GM19193 (cell line): ENCODE measurements around the gene SYNE3.
A peak's percentile ranks its signal among the peaks of the same experiment; 100 is the strongest.

Experiments
- POLR2A ChIP-seq: IDR thresholded peaks from 4 replicates; pipeline ENCODE4 v1.6.1; 2011; ENCODE audit not compliant: insufficient read depth, insufficient read length; ENCODE audit errors: extremely low read depth

SYNE3 gene

DNA sequence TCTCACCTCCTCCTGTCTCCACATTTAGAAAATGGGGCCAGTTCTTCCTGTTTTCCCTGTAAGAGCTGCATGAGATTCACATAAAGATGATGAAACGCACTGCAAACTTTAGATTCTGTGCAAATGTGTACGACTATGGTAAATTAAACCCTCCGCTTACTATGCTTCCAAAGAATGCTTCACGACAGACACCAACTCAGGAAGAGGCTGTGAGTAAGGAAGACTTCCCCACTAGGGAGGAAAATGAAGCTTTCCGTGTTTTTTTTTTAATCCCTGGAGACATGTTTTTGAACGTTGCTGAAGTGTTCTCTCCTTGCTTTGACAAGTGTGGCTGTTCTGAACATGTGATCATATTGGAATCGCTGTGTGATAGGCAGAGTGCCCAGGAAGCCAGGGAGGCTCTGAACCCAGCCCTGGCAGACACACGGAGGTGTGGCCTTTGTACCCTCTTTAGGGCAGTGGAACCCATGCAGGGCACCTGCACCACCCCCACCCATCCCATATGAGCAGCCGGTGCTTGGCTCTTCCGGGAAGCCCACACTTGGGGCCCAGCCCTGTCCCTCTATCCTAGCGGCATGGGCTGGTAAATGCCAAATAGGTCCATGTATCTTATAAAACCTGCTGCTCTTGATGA, 7.5 kb upstream of the SYNE3 start:
- no peak for TF ChIP-seq POLR2A

- TF ChIP-seq POLR2A = no peak
Observed at GRCh38 chr14:95523051-95523814, 6.8 kb upstream of the SYNE3 start.

- TF ChIP-seq POLR2A = no peak
Observed at GRCh38 chr14:95522556-95522955, 6.1 kb upstream of the SYNE3 start.

DNA sequence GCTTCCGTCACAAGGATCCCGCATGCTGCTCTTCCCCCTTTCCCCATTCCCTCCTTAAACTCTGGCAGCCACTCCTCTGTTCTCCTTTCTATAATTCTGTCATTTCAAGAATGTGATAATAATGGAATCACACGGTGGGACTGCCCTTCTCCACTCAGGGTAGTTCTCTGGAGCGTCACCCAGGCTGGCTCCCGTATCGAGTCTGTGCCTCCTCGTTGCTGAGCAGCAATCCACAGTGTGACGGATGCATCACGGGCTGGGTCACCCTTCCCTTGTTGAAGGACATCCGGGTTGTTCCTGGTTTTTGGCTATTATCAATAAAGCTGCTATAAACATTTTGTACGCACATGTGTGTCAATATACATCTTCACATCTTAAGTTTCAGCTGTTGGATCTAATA, 5.7 kb upstream of the SYNE3 start:
- no peak for TF ChIP-seq POLR2A

GRCh38 chr14:95521001-95521400, 4.6 kb upstream of the SYNE3 start:
- no peak for TF ChIP-seq POLR2A

GRCh38 chr14:95520346-95520745, 3.9 kb upstream of the SYNE3 start:
- no peak for TF ChIP-seq POLR2A

DNA sequence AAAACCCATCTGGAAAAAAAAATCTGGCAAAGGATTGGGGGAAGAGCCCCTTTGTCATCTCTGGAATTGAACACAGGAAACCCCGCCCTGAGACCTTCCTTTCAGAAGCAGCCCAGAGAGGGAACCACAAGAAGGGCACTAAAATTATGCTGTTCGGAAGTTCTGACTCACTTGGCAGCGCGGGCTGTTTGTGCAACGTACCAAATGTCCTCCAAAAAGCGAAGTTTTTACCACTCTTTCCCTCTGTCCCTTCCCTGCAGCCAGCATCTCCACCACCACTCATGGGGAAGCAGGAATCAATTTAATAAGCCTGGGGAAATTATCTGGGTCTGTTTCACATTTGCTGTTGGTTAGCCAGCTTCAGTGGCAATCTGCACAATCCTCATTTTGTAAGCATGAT, 3.2 kb upstream of the SYNE3 start:
- peak; percentile 41 for TF ChIP-seq POLR2A

GRCh38 chr14:95518045-95518751, 1.7 kb upstream of the SYNE3 start:
- peak; percentile 35 for TF ChIP-seq POLR2A

- peak; percentile 68 for TF ChIP-seq POLR2A
Observed at GRCh38 chr14:95515596-95516552, 576 bp downstream of the SYNE3 start.

DNA sequence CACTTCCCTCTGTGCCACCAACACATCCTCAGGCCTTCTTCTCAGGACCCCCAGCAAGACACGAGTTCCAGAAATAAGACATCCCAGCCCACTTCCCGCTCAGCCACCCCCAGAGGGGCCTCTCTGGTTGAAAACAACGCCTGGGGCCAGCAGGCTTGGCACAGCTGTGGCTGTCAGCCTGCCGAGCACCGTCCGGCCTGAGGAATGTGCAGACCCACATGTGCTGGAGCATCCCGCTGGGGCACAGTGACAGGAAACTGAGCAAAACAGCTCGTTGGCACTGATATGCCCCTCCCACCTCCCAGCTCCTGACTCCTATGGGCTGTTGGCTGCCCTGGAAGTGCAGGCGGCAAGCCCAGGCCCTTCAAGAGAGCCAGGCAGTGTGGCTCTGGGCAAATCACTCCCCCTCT, 1.4 kb downstream of the SYNE3 start:
- TF ChIP-seq POLR2A = peak; percentile 51

GRCh38 chr14:95514131-95515079, 2.0 kb downstream of the SYNE3 start:
- no peak for TF ChIP-seq POLR2A

DNA sequence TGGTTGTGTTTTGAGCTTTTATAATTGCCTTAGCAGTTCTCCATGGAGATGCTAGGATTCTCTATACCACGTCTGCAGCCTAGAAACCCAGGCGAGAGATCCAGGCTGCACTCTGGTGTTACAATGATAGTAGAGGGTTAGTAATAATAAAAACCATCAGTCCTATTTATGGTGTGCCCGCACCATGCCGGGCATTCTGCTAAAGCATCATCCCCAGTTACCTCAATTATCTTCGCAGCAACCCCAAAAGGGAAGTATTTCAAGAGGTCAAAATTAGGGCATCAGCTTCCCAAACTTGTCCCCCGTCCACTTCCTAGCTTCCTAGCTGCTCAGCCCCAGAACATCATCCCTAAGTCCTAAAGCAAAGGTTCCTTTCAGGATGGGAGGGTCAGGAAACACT, 3.2 kb downstream of the SYNE3 start:
- TF ChIP-seq POLR2A = no peak

DNA sequence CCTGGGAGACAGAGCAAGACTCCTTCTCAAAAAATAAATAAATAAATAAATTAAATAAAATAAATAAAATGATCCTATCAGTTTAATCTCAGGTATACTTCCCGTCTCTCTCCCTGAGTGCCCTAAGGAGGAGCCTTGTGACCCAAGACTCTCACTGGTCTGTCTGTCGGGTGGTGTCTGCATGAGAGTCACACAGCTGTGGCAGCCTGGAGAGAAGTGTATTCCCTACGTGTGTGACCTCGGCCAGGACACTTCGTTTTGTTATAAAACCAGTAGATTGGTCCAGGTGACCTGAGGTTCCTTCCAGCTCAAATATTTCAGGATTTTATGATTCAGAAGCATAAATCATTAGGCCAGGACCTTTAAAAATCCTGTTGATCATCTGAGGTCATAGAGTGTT, 4.8 kb downstream of the SYNE3 start:
- TF ChIP-seq POLR2A = no peak

DNA sequence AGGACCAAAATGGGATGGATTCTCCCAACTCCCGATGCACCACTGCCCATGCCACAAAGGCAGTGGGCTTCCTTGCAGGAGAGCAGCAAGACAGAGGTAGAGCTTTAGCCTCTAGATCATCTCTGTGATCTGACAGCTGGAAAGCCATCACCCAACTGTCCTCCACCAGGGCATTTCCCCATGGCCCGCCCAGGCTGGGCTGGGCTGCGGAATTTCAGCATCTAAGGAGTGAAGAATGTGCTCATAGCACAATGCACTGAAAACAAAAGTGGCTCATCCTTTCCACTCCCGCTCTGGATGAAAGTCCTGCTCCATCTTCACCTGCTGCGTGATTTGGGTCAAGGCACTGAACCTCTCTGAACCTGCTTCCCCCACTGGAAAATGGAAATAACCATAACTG, 5.6 kb downstream of the SYNE3 start:
- TF ChIP-seq POLR2A = no peak

- TF ChIP-seq POLR2A = no peak
Observed at GRCh38 chr14:95509495-95509894, 7.0 kb downstream of the SYNE3 start.
